HEK293T (cell line): Measurements from ENCODE around the gene TECRL.

ENCODE experiments used
- BHLHE40 ChIP-seq: fragments of 450-650 bp; IDR thresholded peaks from 2 replicates; pipeline ENCODE4 v1.6.1; 2016; ENCODE audit warnings: mild to moderate bottlenecking, moderate library complexity, borderline replicate concordance
- CTBP1 ChIP-seq: fragments of 450-650 bp; IDR thresholded peaks from 2 replicates; pipeline ENCODE4 v1.6.1; 2016; ENCODE audit warnings: borderline replicate concordance
- FOXA1 ChIP-seq: fragments of 450-650 bp; IDR thresholded peaks from 2 replicates; pipeline ENCODE4 v1.6.1; 2016; ENCODE audit warnings: mild to moderate bottlenecking
- FOXK2 ChIP-seq: fragments of 450-650 bp; IDR thresholded peaks from 2 replicates; pipeline ENCODE4 v1.6.1; 2016; ENCODE audit warnings: mild to moderate bottlenecking
- FOXM1 ChIP-seq: fragments of 450-650 bp; IDR thresholded peaks from 2 replicates; pipeline ENCODE4 v1.6.1; 2017; ENCODE audit warnings: mild to moderate bottlenecking, borderline replicate concordance
- HDGF ChIP-seq: fragments of 450-650 bp; IDR thresholded peaks from 2 replicates; pipeline ENCODE4 v1.6.1; 2017; ENCODE audit warnings: antibody characterized with exemption, borderline replicate concordance
- L3MBTL2 ChIP-seq: fragments of 450-650 bp; conservative IDR thresholded peaks from 2 replicates; pipeline ENCODE4 v1.6.1; 2016; ENCODE audit warnings: mild to moderate bottlenecking
- LEF1 ChIP-seq: fragments of 450-650 bp; IDR thresholded peaks from 2 replicates; pipeline ENCODE4 v1.6.1; 2017; ENCODE audit warnings: mild to moderate bottlenecking, borderline replicate concordance
- NFRKB ChIP-seq: fragments of 450-650 bp; IDR thresholded peaks from 2 replicates; pipeline ENCODE4 v1.6.1; 2016; ENCODE audit warnings: mild to moderate bottlenecking, moderate library complexity
- PKNOX1 ChIP-seq: fragments of 450-650 bp; IDR thresholded peaks from 2 replicates; pipeline ENCODE4 v1.6.1; 2016
- SP1 ChIP-seq: fragments of 450-650 bp; IDR thresholded peaks from 2 replicates; pipeline ENCODE4 v1.6.1; 2017
- SUZ12 ChIP-seq: fragments of 450-650 bp; IDR thresholded peaks from 2 replicates; pipeline ENCODE4 v1.6.1; 2016; ENCODE audit warnings: mild to moderate bottlenecking
- TARDBP ChIP-seq: fragments of 450-650 bp; IDR thresholded peaks from 2 replicates; pipeline ENCODE4 v1.6.1; 2016
- ZNF384 ChIP-seq: fragments of 450-650 bp; IDR thresholded peaks from 2 replicates; pipeline ENCODE4 v1.6.1; 2016

- TF ChIP-seq BHLHE40: no peak
- TF ChIP-seq SP1: no peak
- no peak for TF ChIP-seq HDGF
- TF ChIP-seq L3MBTL2: no peak
- TF ChIP-seq TARDBP: no peak
- no peak for TF ChIP-seq LEF1
- TF ChIP-seq NFRKB: no peak
- no peak for TF ChIP-seq FOXM1
- no peak for TF ChIP-seq FOXK2
- TF ChIP-seq ZNF384: no peak
- TF ChIP-seq CTBP1: no peak
- no peak for TF ChIP-seq FOXA1
- TF ChIP-seq PKNOX1: no peak
- TF ChIP-seq SUZ12: no peak
Measured at GRCh38 chr4:64327237-64327636, 82.0 kb downstream of the TECRL start.
